ENCODE measurements around the gene HJV.

GRCh38 chr1:145988773-145989172, 32.8 kb downstream of the HJV start:
- no peak for TF ChIP-seq CTCF (conservative IDR thresholded peaks at IDR 0.05; ENCODE audit: low read length)
- no peak for TF ChIP-seq EZH2phosphoT487 (IDR thresholded peaks at IDR 0.05; ENCODE audit: borderline replicate concordance)
